ENCODE data around the gene REXO1. TPM values are rescaled to one million over a fixed set of nuclear protein-coding genes. Genes with fewer than 3 reads are reported as not detected.

REXO1 gene
- total and polyA plus RNA-seq, 2 of the 13 experiments (the other 11 are each of a cell fraction or from before 2014, with no cell fraction given), result 5.0 to 11.2 TPM

DNA sequence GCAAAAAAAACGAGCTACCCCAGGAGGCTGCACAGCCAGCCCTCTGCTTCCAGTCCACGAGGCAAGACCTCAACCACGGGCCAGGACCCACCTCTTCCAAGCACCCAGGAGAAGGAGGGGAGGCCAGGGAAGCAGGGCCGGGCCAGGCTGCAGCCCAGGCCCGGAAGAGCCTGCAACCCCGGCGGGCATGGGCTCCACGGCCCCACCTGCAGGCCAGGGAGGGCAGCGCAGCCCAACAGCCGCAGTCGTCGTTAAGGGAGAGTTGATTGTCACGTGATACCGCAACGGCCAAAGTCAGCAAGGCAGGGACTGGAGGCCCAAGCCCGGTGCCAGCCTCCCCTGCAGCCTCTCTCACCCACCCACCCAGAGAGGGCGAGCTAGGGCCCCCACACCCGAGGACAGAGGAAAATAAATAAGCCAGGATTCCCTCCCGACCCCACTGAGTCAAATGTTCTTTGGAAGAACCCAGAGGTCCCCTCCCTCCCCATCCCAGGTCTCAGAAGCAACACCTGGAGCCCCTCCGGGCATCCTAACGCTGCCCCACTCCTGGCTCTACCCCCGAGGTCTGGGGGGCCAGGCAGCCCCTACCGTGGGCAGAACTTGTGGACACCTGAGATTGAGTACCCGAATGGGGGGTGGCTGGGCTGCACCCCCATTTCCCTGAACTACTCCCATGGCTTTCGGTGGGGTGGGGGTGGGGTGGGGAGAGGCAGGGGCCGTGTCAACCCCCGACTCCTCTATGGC lies 5.2 kb upstream of the REXO1 start (continued):
- TF ChIP-seq, protein P1, sequence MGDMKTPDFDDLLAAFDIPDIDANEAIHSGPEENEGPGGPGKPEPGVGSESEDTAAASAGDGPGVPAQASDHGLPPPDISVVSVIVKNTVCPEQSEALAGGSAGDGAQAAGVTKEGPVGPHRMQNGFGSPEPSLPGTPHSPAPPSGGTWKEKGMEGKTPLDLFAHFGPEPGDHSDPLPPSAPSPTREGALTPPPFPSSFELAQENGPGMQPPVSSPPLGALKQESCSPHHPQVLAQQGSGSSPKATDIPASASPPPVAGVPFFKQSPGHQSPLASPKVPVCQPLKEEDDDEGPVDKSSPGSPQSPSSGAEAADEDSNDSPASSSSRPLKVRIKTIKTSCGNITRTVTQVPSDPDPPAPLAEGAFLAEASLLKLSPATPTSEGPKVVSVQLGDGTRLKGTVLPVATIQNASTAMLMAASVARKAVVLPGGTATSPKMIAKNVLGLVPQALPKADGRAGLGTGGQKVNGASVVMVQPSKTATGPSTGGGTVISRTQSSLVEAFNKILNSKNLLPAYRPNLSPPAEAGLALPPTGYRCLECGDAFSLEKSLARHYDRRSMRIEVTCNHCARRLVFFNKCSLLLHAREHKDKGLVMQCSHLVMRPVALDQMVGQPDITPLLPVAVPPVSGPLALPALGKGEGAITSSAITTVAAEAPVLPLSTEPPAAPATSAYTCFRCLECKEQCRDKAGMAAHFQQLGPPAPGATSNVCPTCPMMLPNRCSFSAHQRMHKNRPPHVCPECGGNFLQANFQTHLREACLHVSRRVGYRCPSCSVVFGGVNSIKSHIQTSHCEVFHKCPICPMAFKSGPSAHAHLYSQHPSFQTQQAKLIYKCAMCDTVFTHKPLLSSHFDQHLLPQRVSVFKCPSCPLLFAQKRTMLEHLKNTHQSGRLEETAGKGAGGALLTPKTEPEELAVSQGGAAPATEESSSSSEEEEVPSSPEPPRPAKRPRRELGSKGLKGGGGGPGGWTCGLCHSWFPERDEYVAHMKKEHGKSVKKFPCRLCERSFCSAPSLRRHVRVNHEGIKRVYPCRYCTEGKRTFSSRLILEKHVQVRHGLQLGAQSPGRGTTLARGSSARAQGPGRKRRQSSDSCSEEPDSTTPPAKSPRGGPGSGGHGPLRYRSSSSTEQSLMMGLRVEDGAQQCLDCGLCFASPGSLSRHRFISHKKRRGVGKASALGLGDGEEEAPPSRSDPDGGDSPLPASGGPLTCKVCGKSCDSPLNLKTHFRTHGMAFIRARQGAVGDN (CRISPR knock-in tag; IDR thresholded peaks at IDR 0.05), result peak; percentile 75
- TF ChIP-seq MATR3 (CRISPR knock-in tag; IDR thresholded peaks at IDR 0.05), result no peak
- no peak for TF ChIP-seq FOXA1 (IDR thresholded peaks at IDR 0.05)
- peak; percentile 53; the same call in 1 of the 2 replicates for TF ChIP-seq FOXA1 (CRISPR knock-in tag; IDR thresholded peaks at IDR 0.05)
- TF ChIP-seq GFI1 (CRISPR knock-in tag; IDR thresholded peaks at IDR 0.05; ENCODE audit: borderline replicate concordance), result no peak
- no peak for TF ChIP-seq ZNF235 (CRISPR knock-in tag; IDR thresholded peaks at IDR 0.05; ENCODE audit: borderline replicate concordance)
- TF ChIP-seq RFXAP (CRISPR knock-in tag; IDR thresholded peaks at IDR 0.05; ENCODE audit: borderline replicate concordance), result peak; percentile 46; the same call in 1 of the 2 replicates
- TF ChIP-seq ZNF282 (IDR thresholded peaks at IDR 0.05; ENCODE audit: partially characterized antibody), result no peak
- no peak for TF ChIP-seq ZNF737 (CRISPR knock-in tag; IDR thresholded peaks at IDR 0.05; ENCODE audit: borderline replicate concordance)
- no peak for TF ChIP-seq SSRP1 (CRISPR knock-in tag; IDR thresholded peaks at IDR 0.05)
- 0 out of 2 replicates have a peak, but pooled peaks have one; percentile 23 for TF ChIP-seq GTF2F1 (IDR thresholded peaks at IDR 0.05; ENCODE audit: low read length)
- TF ChIP-seq SOX13 (IDR thresholded peaks at IDR 0.05), result no peak
- TF ChIP-seq SOX13 (CRISPR knock-in tag; conservative IDR thresholded peaks at IDR 0.05 in 1 of 2, IDR thresholded peaks at IDR 0.05 in 1 of 2), result 0 out of 4 replicates have a peak, but pooled peaks have one; percentile 14 to 61
- no peak for TF ChIP-seq RORA (CRISPR knock-in tag; IDR thresholded peaks at IDR 0.05)
- TF ChIP-seq ZKSCAN8 (CRISPR knock-in tag; IDR thresholded peaks at IDR 0.05; ENCODE audit: borderline replicate concordance), result no peak; the same call in 1 of the 2 replicates
- TF ChIP-seq, protein P2, sequence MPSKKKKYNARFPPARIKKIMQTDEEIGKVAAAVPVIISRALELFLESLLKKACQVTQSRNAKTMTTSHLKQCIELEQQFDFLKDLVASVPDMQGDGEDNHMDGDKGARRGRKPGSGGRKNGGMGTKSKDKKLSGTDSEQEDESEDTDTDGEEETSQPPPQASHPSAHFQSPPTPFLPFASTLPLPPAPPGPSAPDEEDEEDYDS (CRISPR knock-in tag; IDR thresholded peaks at IDR 0.05), result 0 out of 2 replicates have a peak, but pooled peaks have one; percentile 30
- no peak for TF ChIP-seq PHF20 (CRISPR knock-in tag; IDR thresholded peaks at IDR 0.05)
- TF ChIP-seq, protein P3, sequence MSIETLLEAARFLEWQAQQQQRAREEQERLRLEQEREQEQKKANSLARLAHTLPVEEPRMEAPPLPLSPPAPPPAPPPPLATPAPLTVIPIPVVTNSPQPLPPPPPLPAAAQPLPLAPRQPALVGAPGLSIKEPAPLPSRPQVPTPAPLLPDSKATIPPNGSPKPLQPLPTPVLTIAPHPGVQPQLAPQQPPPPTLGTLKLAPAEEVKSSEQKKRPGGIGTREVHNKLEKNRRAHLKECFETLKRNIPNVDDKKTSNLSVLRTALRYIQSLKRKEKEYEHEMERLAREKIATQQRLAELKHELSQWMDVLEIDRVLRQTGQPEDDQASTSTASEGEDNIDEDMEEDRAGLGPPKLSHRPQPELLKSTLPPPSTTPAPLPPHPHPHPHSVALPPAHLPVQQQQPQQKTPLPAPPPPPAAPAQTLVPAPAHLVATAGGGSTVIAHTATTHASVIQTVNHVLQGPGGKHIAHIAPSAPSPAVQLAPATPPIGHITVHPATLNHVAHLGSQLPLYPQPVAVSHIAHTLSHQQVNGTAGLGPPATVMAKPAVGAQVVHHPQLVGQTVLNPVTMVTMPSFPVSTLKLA (IDR thresholded peaks at IDR 0.05), result no peak
- peak; percentile 84; the same call in 1 of the 2 replicates for TF ChIP-seq ZNF207 (IDR thresholded peaks at IDR 0.05; ENCODE audit: borderline replicate concordance)
- TF ChIP-seq ZNF547 (CRISPR knock-in tag; IDR thresholded peaks at IDR 0.05), result no peak
- TF ChIP-seq ARNT2 (CRISPR knock-in tag; IDR thresholded peaks at IDR 0.05; ENCODE audit: low read depth), result no peak
- 0 out of 2 replicates have a peak, but pooled peaks have one; percentile 48 for TF ChIP-seq ZNF160 (CRISPR knock-in tag; IDR thresholded peaks at IDR 0.05)
- TF ChIP-seq FOXK1 (CRISPR knock-in tag; IDR thresholded peaks at IDR 0.05; ENCODE audit: borderline replicate concordance, low read depth), result 0 out of 2 replicates have a peak, but pooled peaks have one; percentile 42
- TF ChIP-seq ZNF296 (CRISPR knock-in tag; conservative IDR thresholded peaks at IDR 0.05), result no peak
- peak; percentile 45; the same call in 1 of the 2 replicates for TF ChIP-seq ZFX (CRISPR knock-in tag; IDR thresholded peaks at IDR 0.05; ENCODE audit: low read depth)
- TF ChIP-seq ZNF572 (CRISPR knock-in tag; IDR thresholded peaks at IDR 0.05), result no peak

Measured in HepG2 (cell line).